ENCODE results near the gene RASAL2.

Gene RASAL2

GRCh38 chr1:178512566-178513277, 418.8 kb downstream of the RASAL2 start, which contains the start of gene TEX35:
Gene TEX35, plus strand, starts transcription at chr1:178513109. Its CDS starts 80 bp downstream, at chr1:178513189.
- no peak for DNase-seq (ENCODE audit: low read depth in 3 of 3)

DNA sequence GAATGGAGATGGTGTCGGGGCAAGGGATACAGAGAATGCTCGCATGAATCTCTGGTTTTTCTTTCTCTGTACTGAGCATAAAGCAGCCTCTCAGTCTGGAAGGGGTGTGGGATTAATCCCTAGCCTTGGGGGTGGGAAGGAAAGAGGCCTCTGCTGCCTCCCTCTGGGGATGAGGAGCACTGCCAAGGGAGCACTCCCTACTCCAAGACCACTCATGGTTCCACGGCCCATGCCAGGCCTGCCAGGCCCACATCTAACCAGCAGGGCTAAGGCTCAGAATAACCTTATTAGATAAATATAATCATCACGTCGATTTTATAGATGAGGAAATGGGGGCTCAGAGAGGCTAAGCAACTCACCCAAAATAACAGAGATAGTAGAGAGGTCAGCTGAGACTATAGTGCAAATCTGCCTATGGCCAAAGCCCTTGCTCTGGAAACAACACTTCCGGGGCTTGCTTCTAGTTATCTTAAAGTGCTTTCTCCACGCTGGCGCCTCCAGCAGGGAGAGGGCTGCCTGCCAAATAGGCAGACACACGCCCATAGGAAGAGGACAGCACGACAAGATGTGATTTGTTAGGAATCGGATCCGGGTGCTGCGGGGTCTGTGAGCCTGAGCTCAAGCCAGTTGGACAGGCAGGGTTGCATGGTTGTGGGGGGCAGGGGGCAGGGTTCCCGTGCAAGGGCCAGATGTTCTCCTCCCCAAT, 419.5 kb downstream of the RASAL2 start:
- DNase-seq (ENCODE audit: low read depth in 3 of 3), result no peak

- DNase-seq (ENCODE audit: low read depth in 3 of 3), result no peak
Measured at GRCh38 chr1:178516110-178516509, 422.2 kb downstream of the RASAL2 start.

DNA sequence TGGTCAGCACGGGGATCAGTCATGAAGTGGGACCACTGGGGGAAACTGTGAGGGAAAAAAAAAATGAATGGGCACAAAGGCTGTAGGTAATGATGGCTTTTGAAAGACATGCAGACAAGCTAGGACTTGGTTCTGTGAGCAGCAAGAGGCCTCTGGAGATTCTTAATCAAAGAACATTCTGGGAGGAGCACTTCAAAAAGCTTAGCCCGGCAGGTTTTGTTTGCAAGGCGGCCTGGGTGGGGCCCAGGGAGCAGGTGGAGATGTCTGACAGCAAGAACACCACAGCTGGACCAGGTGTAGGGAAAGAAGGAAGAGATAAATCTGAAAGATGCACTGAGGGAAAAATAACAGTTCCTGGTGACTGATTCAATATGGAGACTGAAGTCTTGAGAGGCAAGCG, 425.0 kb downstream of the RASAL2 start:
- DNase-seq (ENCODE audit: low read depth in 3 of 3), result no peak

DNA sequence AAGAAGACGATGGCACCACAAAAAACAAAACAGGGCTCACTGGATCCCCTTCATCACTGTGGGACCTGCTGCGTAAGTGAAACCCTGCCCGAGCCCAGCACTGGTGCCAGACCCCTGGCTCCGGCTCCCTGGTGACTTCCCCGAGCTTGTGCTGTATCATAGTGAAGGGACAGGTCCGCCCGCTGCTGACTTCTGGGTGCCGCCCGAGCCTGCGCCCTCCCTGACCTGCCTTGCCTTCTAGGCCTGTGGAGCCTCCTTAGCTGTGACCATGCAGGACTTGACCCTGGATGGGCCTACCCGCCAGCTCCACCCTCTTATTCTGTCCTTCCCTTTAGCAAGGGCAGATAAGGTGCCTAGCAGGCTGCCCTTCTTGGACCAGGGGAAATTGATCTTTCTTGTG, 426.9 kb downstream of the RASAL2 start:
- no peak for DNase-seq (ENCODE audit: low read depth in 3 of 3)

DNA sequence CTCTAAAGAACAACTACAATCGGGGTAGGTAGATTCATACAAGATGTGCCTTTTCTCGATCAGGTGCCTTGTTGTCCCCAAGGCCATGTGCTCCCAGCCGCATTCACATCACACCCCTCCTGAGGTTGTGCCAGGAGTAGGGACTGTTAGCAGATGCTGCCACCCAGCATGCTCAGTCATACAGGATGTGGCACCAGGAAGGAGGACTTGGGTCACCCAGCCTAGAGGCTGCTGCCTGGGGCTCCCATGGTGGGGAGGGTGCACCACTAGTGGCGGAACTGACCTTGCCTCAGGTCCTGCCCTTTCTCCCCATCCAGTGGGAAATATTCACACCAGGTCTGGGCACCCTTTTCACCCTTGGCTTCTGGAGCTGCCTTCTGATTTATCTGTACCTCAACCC, 427.3 kb downstream of the RASAL2 start:
- no peak for DNase-seq (ENCODE audit: low read depth in 3 of 3)

DNA sequence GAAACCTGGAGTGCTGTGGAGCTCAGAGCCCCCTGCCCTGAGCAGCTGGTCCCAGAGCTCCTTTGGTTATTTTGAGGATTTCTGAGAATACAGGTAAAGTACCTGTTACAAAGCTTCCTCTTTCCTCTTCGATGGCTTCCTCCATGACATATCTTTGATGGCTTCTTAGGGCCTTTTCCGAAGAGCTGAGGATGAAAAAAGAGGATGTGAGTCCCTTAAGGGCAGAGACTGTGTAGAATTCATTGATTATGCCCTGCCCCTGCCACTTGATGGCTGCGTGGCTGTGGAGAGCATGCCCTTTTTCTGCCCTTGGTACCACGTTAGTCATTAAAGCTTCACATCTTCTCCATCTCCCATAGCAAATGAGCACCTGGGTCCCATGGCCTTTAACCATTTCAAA, 433.2 kb downstream of the RASAL2 start:
- DNase-seq (ENCODE audit: low read depth in 3 of 3), result no peak

- no peak for DNase-seq (ENCODE audit: low read depth in 3 of 3)
Measured at GRCh38 chr1:178528228-178528952, 434.5 kb downstream of the RASAL2 start.

- DNase-seq (ENCODE audit: low read depth in 3 of 3), result no peak
Measured at GRCh38 chr1:178528953-178529335, 435.0 kb downstream of the RASAL2 start.

- DNase-seq (ENCODE audit: low read depth in 3 of 3), result no peak
Measured at GRCh38 chr1:178529364-178530036, 435.6 kb downstream of the RASAL2 start.

GRCh38 chr1:178530037-178530402, 436.1 kb downstream of the RASAL2 start:
- no peak for DNase-seq (ENCODE audit: low read depth in 3 of 3)

DNA sequence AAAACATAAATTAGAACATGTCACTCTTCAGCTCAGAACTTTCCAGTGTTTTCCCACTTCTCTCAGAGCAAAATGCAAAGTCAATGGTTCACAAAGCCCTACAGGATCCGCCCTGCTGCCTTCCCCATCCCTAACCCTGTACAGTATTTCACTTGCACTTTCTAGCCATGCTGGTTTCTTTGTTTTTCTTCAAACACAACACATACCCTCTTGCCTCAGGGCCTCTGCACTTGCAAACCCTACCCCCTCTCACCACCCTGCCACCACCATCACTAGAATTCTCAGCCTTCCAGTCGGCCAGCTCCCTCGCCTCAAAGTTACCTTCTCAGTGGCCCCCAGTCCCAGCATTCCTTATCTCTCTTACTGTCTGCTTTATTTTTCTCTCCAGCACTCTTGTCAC, 436.6 kb downstream of the RASAL2 start:
- no peak for DNase-seq (ENCODE audit: low read depth in 3 of 3)

DNA sequence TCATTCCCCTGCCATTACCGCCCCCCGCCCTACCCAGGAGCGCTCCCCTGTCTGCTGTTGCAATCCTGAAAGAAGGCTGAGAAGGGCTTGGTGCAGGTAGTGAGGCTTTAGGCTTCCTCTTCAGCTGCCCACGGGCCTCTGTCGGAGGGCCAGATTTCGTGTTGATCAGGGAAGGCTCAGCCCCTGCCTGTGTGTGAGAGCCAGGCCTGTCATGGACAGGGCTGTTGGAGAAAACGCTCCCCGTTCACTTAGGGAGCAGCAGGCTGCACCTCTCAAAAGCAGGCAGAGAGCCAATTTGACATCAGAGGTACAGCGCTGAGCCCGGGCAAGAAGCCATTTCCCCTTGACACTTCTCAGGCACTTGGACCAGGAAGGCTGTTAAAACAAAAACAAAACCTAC, 438.0 kb downstream of the RASAL2 start:
- DNase-seq (ENCODE audit: low read depth in 3 of 3), result no peak

DNA sequence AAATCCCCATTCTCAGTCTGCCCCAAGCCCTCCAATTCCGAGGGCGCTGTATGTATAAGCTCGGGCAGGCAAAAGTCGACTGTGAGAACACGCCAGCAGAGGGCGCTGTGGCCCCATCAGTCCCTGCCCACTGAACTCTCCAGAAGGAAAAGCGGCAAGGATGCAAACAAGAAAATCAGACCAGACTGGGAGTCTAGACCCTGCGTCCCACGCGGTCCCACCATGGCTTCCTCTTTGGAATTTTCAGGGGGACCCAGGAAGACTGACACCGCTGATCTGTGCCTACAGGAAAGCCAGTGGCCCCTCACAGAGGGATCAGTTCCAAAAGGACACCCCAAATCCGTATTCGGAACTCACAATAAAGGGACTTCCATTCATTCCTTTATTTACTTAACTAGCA, 438.5 kb downstream of the RASAL2 start:
- DNase-seq (ENCODE audit: low read depth in 3 of 3), result peak; percentile 54 to 74 (median 58)

DNA sequence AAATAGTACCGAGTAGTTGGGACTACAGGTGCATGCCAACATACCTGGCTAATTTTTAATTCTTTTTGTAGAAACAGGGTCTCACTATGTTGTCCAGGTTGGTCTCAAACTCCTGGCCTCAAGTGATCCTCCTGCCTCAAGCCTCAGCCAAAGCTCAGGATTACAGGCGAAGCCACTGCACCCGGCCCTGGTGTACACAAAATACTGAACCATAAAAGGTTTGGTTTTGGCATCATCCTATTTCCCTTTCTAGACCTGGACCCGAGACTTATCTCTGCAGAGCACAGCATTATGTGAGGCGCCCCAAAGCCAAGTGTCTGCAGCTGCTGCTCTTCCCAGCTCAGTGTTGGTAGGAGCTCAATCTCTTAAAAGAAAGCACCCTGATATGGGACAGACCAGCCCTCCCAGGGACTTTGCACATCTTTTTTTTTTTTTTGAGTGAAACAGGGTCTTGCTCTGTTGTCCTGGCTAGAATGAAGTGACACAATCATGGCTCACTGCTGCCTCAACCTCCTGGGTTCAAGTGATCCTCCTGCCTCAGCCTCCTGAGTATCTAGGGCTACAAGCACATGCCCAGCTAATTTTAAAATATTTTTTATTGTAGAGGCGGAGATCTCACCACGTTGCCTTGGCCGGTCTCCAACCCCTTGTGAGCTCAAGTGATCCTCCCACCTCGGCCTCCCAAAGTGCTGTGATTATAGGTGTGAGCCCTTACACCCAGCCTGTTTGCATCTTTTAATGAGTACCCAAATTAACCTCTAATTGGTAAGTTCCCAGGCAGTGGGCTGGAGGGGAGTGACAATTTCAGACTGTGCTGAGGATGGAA, 439.4 kb downstream of the RASAL2 start:
- no peak for DNase-seq (ENCODE audit: low read depth in 3 of 3)

Data from stimulated activated CD4-positive, alpha-beta T cell treated with anti-CD3 and anti-CD28 coated beads, TNF-alpha, amount 100 ng/mL, for 24 hours (primary cell).